ENCODE data around the gene RGS3.
A peak's percentile ranks its signal among the peaks of the same experiment; 100 is the strongest.

The RGS3 gene

GRCh38 chr9:113614843-113615648, 151.5 kb downstream of the RGS3 start:
- peak overlapping the region; percentile 12 for H3K4me3 Mint-ChIP-seq
- peak in 1 of 2 donors; percentile 13 for DNase-seq (ENCODE audit: low spot score in 2 of 2)
- H3K9me3 Mint-ChIP-seq, result no peaks in the 10 kb centered on the region
- peaks cover 3% of the 10 kb centered on the region for H3K27me3 Mint-ChIP-seq
- ATAC-seq (ENCODE audit: low read depth), result peak; percentile 91
- no peaks in the 10 kb centered on the region for H3K36me3 Mint-ChIP-seq
- peaks cover 30% of the 10 kb centered on the region for H3K4me1 Mint-ChIP-seq
- peak overlapping the region; percentile 11 for H3K27ac Mint-ChIP-seq

GRCh38 chr9:113616116-113616515, 152.6 kb downstream of the RGS3 start:
- Mint-ChIP-seq H3K36me3 (no peaks in the 10 kb centered on the region), H3K4me3 (no peak overlapping the region), H3K9me3 (no peaks in the 10 kb centered on the region), H3K4me1 (peaks cover 30% of the 10 kb centered on the region), H3K27me3 (peaks cover 3% of the 10 kb centered on the region), H3K27ac (no peak overlapping the region)
- no peak for DNase-seq (ENCODE audit: low spot score in 2 of 2)
- no peak for ATAC-seq (ENCODE audit: low read depth)

GRCh38 chr9:113616621-113617496, 153.3 kb downstream of the RGS3 start:
- ATAC-seq (ENCODE audit: low read depth), result peak; percentile 54

DNA sequence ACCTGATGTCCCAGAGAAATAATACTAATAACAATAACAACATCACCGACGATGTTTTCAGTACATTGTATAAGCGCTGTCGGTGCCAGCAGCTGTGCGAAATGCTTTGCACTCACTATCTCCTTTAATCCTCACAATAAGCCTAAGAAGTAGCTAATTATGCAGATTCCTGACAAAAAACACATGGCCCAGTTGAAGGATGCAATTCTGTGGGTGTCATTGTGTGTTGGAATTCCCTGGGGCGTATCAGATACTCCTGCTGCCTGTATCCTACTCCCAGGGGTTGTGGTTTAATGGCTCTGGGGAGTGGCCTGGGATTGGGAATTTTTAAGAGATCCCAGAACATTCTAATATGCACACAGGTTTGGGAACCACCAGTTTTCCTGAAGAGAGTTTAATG, 154.0 kb downstream of the RGS3 start:
- H3K4me1 Mint-ChIP-seq, result peaks cover 32% of the 10 kb centered on the region
- no peak overlapping the region for H3K27ac Mint-ChIP-seq
- DNase-seq (ENCODE audit: low spot score in 2 of 2), result no peak
- no peaks in the 10 kb centered on the region for H3K9me3 Mint-ChIP-seq
- H3K4me3 Mint-ChIP-seq, result no peak overlapping the region
- H3K27me3 Mint-ChIP-seq, result peaks cover 3% of the 10 kb centered on the region
- no peak for ATAC-seq (ENCODE audit: low read depth)
- H3K36me3 Mint-ChIP-seq, result no peaks in the 10 kb centered on the region

More at GRCh38 chr9:113616621-113617496, 153.3 kb downstream of the RGS3 start:
- Mint-ChIP-seq H3K27me3 (peaks cover 3% of the 10 kb centered on the region), H3K27ac (no peak overlapping the region), H3K4me3 (no peak overlapping the region), H3K36me3 (no peaks in the 10 kb centered on the region), H3K9me3 (no peaks in the 10 kb centered on the region), H3K4me1 (peaks cover 30% of the 10 kb centered on the region)
- no peak for DNase-seq (ENCODE audit: low spot score in 2 of 2)

- Mint-ChIP-seq H3K9me3 (no peaks in the 10 kb centered on the region), H3K4me3 (no peak overlapping the region), H3K36me3 (no peaks in the 10 kb centered on the region), H3K27ac (peak overlapping the region; percentile 19), H3K27me3 (peaks cover 2% of the 10 kb centered on the region), H3K4me1 (peaks cover 38% of the 10 kb centered on the region)
- ATAC-seq (ENCODE audit: low read depth), result no peak
- DNase-seq (ENCODE audit: low spot score in 2 of 2), result no peak
These were observed 155.4 kb downstream of the RGS3 start for GRCh38 chr9:113618836-113619490.

GRCh38 chr9:113619491-113620376, 156.2 kb downstream of the RGS3 start:
- Mint-ChIP-seq H3K9me3 (no peaks in the 10 kb centered on the region), H3K4me1 (peaks cover 32% of the 10 kb centered on the region), H3K36me3 (no peaks in the 10 kb centered on the region), H3K4me3 (no peak overlapping the region), H3K27me3 (no peaks in the 10 kb centered on the region), H3K27ac (peak overlapping the region; percentile 41)
- no peak for DNase-seq (ENCODE audit: low spot score in 2 of 2)
- no peak for ATAC-seq (ENCODE audit: low read depth)

DNA sequence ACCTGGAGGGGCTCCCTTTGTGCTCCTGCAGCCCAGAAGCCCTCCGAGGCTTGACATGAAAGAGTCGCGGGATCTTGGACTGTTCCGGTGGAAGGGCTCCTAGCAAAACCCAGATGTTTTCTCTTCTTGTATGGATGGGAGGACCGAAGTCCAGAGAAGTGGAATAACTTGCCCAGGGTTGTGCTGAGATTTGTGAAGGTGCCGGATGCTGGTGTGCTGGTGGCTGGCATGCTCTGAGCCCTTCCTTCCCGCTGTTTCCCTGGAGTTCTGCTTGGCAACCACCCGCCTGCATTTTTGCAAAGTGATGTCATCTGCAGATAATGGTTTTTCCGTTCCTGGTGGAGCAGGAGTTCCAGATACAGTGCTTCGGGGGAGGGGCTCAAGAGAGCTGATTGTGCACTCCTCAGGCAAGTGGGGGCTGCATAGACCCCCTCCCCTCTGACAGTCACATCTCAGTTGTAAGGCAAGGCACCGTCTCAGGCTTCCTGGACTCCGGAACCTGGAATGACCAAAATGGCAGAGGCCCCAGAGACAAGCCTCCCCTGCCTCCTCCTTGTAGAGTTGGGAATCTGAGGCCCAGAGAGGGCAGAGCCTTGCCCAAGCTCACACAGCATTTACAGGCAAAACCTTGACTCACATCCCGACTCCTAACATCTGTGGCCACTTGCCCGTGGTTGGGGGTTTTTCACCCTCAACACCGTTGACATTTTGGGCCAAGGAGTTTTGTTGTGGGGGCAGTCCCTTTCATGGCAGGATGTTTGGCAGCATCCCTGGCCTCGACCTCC, 157.0 kb downstream of the RGS3 start:
- no peaks in the 10 kb centered on the region for H3K9me3 Mint-ChIP-seq
- DNase-seq (ENCODE audit: low spot score in 2 of 2) (no peak), ATAC-seq (ENCODE audit: low read depth) (no peak)
- no peak overlapping the region for H3K4me3 Mint-ChIP-seq
- H3K4me1 Mint-ChIP-seq, result peaks cover 26% of the 10 kb centered on the region
- H3K27ac Mint-ChIP-seq, result no peak overlapping the region
- H3K36me3 Mint-ChIP-seq, result no peaks in the 10 kb centered on the region
- no peaks in the 10 kb centered on the region for H3K27me3 Mint-ChIP-seq

DNA sequence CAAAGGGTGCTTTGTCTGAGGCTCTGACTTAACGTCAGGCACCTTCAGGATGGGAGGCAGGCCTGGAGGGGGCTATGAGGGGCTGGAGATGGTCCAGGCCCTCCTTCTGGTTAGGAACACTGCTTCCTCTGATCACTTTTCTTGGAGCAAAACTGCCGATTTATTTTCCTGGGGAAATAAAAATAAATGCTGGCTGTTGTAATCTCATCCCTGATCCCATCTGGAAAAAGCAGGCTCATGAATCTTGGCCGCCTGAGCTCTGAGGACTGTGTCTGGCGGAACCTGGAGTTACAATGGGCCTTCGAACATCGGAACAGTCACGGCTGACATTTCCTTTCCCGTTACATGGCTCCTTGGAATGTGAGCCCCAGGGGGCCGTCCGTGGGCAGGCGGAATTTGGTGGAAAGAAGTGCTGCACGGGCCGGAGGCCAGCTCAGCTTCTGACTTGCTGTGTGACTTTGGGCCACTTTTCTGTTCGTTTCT, 157.8 kb downstream of the RGS3 start:
- Mint-ChIP-seq H3K9me3 (no peaks in the 10 kb centered on the region), H3K27me3 (no peaks in the 10 kb centered on the region), H3K4me1 (peaks cover 25% of the 10 kb centered on the region), H3K27ac (no peak overlapping the region), H3K36me3 (no peaks in the 10 kb centered on the region), H3K4me3 (no peak overlapping the region)
- ATAC-seq (ENCODE audit: low read depth) (no peak), DNase-seq (ENCODE audit: low spot score in 2 of 2) (no peak)

DNA sequence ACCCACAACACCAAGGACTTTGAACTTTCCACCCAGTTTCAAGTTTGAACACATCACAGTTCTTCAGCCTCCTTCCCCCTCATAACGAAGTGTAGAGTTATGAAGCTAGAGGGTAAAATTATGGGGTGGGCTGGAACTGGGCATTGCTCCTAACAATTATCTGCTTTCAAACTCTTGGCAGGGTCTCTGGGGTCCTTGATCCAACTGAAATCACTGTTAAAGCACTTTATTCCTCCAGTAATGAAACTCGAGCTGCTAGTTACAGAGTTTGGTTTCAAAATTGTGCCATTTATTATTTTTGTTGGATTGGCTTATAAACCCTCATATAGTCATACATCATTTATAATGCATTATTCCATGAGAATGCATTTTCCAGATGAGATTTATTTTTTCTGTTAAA, 158.5 kb downstream of the RGS3 start:
- Mint-ChIP-seq H3K27ac (no peak overlapping the region), H3K4me1 (peaks cover 25% of the 10 kb centered on the region), H3K9me3 (no peaks in the 10 kb centered on the region), H3K4me3 (no peak overlapping the region), H3K36me3 (no peaks in the 10 kb centered on the region), H3K27me3 (no peaks in the 10 kb centered on the region)
- ATAC-seq (ENCODE audit: low read depth), result no peak
- no peak for DNase-seq (ENCODE audit: low spot score in 2 of 2)

GRCh38 chr9:113622600-113623400, 159.3 kb downstream of the RGS3 start:
- DNase-seq (ENCODE audit: low spot score in 2 of 2) (peak in 1 of 2 donors; percentile 38), ATAC-seq (ENCODE audit: low read depth) (peak; percentile 87)
- peak overlapping the region; percentile 9 for H3K4me3 Mint-ChIP-seq
- peaks cover 2% of the 10 kb centered on the region for H3K27me3 Mint-ChIP-seq
- no peaks in the 10 kb centered on the region for H3K36me3 Mint-ChIP-seq
- peaks cover 21% of the 10 kb centered on the region for H3K4me1 Mint-ChIP-seq
- H3K27ac Mint-ChIP-seq, result peak overlapping the region; percentile 51
- no peaks in the 10 kb centered on the region for H3K9me3 Mint-ChIP-seq

DNA sequence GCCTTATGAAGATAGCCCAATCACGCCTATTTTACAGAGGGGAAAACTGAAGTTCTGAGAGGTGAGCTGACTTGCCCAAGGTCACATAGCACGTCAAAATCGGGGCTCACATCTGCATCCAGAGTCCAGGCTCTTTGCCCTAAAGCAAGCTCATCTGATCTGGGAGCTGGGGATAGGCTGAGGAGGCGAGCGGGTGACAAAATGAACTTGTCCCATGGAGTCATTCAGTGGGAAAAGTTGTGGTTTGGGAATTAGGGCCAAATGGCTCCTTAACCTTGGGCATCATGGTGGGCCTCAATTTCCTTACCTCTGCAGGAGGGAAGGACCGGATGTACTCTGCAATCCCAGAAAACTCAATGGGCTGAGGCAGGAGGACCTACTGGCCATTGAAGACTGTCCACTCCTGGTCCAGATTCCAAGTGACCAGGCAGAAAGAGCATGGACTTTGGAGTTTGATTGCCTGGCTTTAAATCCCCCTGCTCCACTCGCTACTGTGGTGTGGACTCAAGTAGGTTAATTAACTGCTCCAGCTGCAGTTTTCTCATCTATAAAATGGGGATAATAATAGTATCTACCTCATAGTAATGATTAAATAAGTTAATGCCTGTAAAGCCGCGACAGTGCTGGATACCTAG, 160.4 kb downstream of the RGS3 start:
- no peak for DNase-seq (ENCODE audit: low spot score in 2 of 2)
- Mint-ChIP-seq H3K4me1 (peaks cover 16% of the 10 kb centered on the region), H3K4me3 (no peak overlapping the region), H3K36me3 (no peaks in the 10 kb centered on the region), H3K9me3 (no peaks in the 10 kb centered on the region), H3K27me3 (peaks cover 7% of the 10 kb centered on the region), H3K27ac (no peak overlapping the region)
- no peak for ATAC-seq (ENCODE audit: low read depth)

DNA sequence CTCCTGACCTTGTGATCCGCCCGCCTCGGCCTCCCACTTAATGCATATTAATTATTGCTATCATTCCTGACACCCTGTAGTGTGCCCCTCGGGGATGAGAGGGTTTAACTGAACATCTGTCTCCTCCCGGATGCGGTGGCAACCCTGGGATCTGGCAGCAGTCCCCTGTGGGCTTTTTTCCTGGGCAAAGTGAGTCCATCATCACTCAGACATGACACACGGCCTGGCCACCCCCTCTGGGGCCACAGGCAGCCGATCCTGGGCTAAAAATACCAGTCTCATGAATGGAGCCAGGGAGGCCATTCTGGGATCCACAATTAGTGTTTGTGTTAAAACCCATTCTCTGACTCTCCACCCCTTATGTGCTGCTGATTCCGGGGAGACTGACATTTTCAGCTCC, 161.2 kb downstream of the RGS3 start:
- Mint-ChIP-seq H3K4me1 (peaks cover 10% of the 10 kb centered on the region), H3K27me3 (peaks cover 7% of the 10 kb centered on the region), H3K9me3 (no peaks in the 10 kb centered on the region), H3K27ac (no peak overlapping the region), H3K36me3 (no peaks in the 10 kb centered on the region), H3K4me3 (no peak overlapping the region)
- DNase-seq (ENCODE audit: low spot score in 2 of 2) (no peak), ATAC-seq (ENCODE audit: low read depth) (no peak)

All from memory B cell (primary cell).